HCT116 (cell line): ENCODE results near the gene DAGLA.
A peak's percentile ranks its signal among the peaks of the same experiment; 100 is the strongest.

ENCODE experiments used
- ELF1 ChIP-seq: IDR thresholded peaks from 2 replicates; pipeline ENCODE4 v1.6.1; 2012; ENCODE audit warnings: low read depth, borderline replicate concordance
- JUND ChIP-seq: IDR thresholded peaks from 2 replicates; pipeline ENCODE4 v1.6.1; 2012
- POLR2A ChIP-seq: IDR thresholded peaks from 2 replicates; pipeline ENCODE4 v1.7.0; 2011; ENCODE audit warnings: borderline replicate concordance; ENCODE audit not compliant: insufficient read depth, insufficient read length; ENCODE audit errors: extremely low read depth
- POLR2AphosphoS5 ChIP-seq: IDR thresholded peaks from 2 replicates; pipeline ENCODE4 v1.6.1; 2011; ENCODE audit warnings: mild to moderate bottlenecking, low read depth, low read length, moderate library complexity
- SRF ChIP-seq: IDR thresholded peaks from 2 replicates; pipeline ENCODE4 v1.6.1; 2012; ENCODE audit warnings: low read depth
- YY1 ChIP-seq: IDR thresholded peaks from 2 replicates; pipeline ENCODE4 v1.6.1; 2011; ENCODE audit warnings: low read length, low read depth, moderate library complexity, mild to moderate bottlenecking; ENCODE audit not compliant: insufficient replicate concordance; ENCODE audit errors: extremely low read depth
- ZNF274 ChIP-seq: fragments of 200-500 bp; sonication (Bioruptor generic); IDR thresholded peaks from 2 replicates; pipeline ENCODE4 v1.6.1; 2014; ENCODE audit warnings: mild to moderate bottlenecking, low read depth, low read length, inconsistent platforms
- TF ChIP-seq, protein P1 (sequence below), 3 experiments: fragments of 200-600 bp in 1 of 3; sonication (generic) in 1 of 3; IDR thresholded peaks in 2 of 3; conservative IDR thresholded peaks in 1 of 3; 2 replicates each; pipeline ENCODE4 v1.5.1; 2012 to 2017; ENCODE audit warnings: low read depth in 2 of 3, low read length in 2 of 3, antibody characterized with exemption in 1 of 3, borderline replicate concordance in 1 of 3, control low read depth in 1 of 3, mild to moderate bottlenecking in 1 of 3, mixed read lengths in 1 of 3, mixed run types in 1 of 3, moderate library complexity in 1 of 3; ENCODE audit not compliant: insufficient read depth in 1 of 3
- TF ChIP-seq, protein P2 (sequence below): IDR thresholded peaks from 2 replicates; pipeline ENCODE4 v1.6.1; 2012
- TF ChIP-seq, protein P3 (sequence below): IDR thresholded peaks from 2 replicates; pipeline ENCODE4 v1.6.1; 2012; ENCODE audit warnings: low read depth
- TF ChIP-seq, protein P4 (sequence below): IDR thresholded peaks from 2 replicates; pipeline ENCODE4 v1.6.1; 2011; ENCODE audit warnings: mild to moderate bottlenecking, low read length, moderate library complexity; ENCODE audit not compliant: insufficient replicate concordance; ENCODE audit errors: extremely low read depth

DNA sequence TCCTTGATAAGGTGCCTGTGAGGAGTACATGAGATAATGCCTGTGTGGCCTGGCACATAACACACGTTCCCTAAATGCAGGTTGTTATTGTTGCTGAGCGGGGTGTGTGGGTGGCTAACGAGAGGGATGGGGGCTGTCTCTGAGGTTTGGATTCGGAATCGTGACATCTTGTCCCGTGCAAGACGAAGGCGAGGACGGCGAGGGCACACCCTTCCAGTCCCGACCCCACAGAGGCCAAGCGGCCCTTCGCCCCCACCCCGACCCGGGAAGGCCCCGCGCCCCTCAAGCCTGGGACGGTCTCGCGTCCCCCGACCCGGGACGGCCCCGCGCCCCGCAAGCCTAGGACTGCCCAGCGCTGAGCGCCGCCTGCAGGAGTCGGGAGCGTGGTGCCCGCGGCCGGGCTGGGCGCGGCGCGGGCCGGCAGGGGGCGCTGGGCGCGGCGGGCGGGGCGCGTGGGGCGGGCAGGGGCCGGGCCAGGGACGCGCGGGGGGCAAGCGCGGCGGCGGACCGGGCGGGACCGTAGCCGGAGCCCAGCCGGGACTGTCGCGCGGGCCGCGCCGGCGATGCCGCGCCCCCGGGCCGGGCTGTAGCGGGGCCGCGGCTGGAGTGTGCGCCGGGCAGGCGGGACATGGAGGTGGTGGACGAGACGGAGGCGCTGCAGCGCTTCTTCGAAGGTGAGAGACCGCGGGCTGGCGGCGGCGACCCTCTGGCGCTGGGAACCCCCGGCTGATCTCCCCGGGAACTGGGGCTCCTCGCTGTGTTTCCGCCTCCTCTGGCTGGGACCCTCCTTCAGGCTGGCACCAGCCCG, 72.1 kb downstream of the DAGLA start, which contains the start of gene MYRF:
- TF ChIP-seq, protein P1, sequence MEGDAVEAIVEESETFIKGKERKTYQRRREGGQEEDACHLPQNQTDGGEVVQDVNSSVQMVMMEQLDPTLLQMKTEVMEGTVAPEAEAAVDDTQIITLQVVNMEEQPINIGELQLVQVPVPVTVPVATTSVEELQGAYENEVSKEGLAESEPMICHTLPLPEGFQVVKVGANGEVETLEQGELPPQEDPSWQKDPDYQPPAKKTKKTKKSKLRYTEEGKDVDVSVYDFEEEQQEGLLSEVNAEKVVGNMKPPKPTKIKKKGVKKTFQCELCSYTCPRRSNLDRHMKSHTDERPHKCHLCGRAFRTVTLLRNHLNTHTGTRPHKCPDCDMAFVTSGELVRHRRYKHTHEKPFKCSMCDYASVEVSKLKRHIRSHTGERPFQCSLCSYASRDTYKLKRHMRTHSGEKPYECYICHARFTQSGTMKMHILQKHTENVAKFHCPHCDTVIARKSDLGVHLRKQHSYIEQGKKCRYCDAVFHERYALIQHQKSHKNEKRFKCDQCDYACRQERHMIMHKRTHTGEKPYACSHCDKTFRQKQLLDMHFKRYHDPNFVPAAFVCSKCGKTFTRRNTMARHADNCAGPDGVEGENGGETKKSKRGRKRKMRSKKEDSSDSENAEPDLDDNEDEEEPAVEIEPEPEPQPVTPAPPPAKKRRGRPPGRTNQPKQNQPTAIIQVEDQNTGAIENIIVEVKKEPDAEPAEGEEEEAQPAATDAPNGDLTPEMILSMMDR (IDR thresholded peaks at IDR 0.05 in 2 of 3, conservative IDR thresholded peaks at IDR 0.05 in 1 of 3; ENCODE audit: borderline replicate concordance in 1 of 3, insufficient read depth in 1 of 3, low read depth in 2 of 3, low read length in 2 of 3), result peak in 2 of 3 experiments; percentile 49 to 51; a peak in 4 of 6 replicates
- TF ChIP-seq SRF (no peak), JUND (no peak), POLR2AphosphoS5 (peak; percentile 44; the same call in 1 of the 2 replicates), ZNF274 (no peak), POLR2A (no peak), YY1 (peak; percentile 18), ELF1 (no peak)
- TF ChIP-seq, protein P2, sequence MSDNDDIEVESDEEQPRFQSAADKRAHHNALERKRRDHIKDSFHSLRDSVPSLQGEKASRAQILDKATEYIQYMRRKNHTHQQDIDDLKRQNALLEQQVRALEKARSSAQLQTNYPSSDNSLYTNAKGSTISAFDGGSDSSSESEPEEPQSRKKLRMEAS, result no peak
- TF ChIP-seq, protein P3, sequence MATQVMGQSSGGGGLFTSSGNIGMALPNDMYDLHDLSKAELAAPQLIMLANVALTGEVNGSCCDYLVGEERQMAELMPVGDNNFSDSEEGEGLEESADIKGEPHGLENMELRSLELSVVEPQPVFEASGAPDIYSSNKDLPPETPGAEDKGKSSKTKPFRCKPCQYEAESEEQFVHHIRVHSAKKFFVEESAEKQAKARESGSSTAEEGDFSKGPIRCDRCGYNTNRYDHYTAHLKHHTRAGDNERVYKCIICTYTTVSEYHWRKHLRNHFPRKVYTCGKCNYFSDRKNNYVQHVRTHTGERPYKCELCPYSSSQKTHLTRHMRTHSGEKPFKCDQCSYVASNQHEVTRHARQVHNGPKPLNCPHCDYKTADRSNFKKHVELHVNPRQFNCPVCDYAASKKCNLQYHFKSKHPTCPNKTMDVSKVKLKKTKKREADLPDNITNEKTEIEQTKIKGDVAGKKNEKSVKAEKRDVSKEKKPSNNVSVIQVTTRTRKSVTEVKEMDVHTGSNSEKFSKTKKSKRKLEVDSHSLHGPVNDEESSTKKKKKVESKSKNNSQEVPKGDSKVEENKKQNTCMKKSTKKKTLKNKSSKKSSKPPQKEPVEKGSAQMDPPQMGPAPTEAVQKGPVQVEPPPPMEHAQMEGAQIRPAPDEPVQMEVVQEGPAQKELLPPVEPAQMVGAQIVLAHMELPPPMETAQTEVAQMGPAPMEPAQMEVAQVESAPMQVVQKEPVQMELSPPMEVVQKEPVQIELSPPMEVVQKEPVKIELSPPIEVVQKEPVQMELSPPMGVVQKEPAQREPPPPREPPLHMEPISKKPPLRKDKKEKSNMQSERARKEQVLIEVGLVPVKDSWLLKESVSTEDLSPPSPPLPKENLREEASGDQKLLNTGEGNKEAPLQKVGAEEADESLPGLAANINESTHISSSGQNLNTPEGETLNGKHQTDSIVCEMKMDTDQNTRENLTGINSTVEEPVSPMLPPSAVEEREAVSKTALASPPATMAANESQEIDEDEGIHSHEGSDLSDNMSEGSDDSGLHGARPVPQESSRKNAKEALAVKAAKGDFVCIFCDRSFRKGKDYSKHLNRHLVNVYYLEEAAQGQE, result no peak
- TF ChIP-seq, protein P4, sequence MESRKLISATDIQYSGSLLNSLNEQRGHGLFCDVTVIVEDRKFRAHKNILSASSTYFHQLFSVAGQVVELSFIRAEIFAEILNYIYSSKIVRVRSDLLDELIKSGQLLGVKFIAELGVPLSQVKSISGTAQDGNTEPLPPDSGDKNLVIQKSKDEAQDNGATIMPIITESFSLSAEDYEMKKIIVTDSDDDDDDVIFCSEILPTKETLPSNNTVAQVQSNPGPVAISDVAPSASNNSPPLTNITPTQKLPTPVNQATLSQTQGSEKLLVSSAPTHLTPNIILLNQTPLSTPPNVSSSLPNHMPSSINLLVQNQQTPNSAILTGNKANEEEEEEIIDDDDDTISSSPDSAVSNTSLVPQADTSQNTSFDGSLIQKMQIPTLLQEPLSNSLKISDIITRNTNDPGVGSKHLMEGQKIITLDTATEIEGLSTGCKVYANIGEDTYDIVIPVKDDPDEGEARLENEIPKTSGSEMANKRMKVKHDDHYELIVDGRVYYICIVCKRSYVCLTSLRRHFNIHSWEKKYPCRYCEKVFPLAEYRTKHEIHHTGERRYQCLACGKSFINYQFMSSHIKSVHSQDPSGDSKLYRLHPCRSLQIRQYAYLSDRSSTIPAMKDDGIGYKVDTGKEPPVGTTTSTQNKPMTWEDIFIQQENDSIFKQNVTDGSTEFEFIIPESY, result no peak
